Fibroblast of skin of abdomen (primary cell): ENCODE data around the gene ADCY9.
"Not testable (repeated sequence)": the region's sequence is repeated elsewhere in the genome, so short reads cannot be mapped to it uniquely, and the experiment has no call there.

Source experiments
- DNase-seq: peaks from one replicate; pipeline ENCODE4 v3.0.0-alpha.2; 2013

The ADCY9 gene

DNA sequence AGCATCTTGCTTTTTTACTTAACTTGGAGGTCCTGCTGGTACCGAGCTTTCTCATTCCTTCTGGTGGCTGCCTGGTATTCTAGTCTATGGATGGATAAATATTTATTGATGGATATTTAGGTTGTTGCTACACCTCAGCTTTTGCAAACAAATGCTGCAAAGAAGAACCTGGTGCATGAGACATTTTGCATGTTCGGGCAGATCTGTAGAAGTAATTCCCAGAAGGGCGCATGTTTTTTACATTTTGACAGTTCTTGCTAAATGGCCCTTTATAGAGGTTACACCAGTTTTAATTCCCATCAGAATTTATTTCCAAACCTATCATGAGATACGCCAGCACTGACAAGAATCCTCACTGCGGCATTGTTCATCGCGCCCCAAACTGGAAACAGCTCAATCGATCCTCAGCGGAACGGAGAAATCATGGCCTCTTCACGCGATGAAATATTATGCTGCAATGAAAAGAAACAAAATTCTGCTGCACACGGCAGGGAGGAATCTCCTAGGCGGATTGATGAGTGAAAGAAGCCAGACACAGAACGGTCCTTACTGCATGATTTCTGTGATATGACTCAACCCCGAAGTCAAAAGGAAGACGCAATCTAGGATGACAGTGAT is 167.8 kb downstream of the ADCY9 start:
- no peak for DNase-seq

DNA sequence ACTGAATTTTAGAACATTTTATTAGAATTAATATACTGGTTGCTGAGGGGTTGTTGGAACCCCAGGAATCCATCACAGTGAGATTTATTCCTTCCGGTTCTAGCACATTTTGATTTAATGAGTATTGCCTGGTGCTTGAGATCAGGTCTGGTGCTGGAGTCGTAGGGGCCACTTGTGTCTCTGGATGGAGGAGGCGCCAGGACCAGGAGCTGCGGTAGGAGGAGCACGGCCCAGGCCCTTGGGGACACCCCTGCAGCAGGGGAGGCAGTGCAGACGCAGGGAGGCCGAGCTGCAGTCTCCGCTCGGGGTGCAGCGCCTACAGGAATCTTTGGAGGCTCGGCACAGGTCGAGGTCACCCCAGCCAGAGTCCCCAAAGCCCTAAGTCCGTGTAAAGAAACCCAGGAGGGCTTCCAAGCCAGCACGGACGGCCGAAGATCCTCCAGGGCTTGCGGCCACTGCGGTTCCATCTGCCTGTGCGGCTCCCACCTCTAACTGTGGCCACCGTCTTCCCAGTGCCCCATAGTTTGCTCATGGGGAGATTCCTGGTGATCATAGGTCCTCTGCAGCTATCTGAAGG is 169.6 kb downstream of the ADCY9 start:
- DNase-seq, result no peak

DNA sequence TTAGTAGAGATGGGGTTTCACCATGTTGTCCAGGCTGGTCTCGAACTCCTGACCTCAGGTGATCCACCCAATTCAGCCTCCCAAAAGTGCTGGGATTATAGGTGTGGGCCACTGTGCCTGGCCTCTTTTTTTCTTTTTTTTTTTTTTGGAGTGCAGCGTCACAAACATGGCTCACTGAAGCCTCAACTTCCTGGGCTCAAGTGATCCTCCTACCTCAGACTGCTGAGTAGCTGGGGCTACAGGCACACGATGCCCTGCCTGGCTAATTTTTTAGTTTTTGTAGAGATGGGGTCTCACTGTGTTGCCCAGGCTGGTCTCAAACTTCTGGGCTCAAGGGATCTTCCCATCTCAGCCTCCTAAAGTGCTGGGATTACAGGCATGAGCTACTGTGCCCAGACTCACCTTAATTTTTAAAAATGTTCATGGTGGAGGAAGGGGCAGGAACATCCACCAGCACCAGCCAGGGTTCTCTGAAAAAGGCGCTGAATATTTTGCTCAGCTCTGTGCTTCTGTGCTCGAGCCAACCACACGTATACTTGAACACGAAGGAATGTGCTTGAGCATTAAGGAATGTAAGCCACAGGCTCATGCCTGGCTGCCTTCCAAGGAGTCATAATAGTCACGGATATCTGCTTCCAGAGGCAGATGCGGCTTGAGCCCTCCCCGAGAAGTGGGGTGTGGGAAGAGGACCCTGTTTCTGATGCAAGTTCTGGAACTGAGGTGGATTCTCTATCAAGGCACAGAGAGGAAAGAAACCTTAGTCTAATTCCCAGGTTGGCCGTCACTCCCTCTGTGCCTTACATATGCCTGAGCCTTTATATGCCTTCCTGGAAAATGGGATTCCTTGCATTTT is 170.3 kb downstream of the ADCY9 start:
- DNase-seq, result peak; percentile 99

DNA sequence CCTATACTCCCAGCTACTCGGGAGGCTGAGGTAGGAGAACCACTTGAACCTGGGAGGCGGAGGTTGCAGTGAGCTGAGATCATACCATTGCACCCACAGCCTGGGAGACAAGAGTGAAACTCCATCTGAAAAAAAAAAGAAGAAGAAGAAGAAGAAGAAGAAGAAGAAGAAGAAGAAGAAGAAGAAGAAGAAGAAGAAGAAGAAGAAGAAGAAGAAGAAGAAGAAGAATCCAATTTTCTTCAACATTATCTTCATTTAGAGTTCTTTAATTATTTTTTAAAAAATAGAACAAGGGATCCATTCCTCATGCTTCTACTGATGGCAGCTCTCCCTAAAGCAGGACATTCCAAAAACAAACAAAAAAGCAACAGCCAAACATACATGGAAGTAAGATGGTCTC is 171.8 kb downstream of the ADCY9 start:
- not testable (repeated sequence) for DNase-seq

DNA sequence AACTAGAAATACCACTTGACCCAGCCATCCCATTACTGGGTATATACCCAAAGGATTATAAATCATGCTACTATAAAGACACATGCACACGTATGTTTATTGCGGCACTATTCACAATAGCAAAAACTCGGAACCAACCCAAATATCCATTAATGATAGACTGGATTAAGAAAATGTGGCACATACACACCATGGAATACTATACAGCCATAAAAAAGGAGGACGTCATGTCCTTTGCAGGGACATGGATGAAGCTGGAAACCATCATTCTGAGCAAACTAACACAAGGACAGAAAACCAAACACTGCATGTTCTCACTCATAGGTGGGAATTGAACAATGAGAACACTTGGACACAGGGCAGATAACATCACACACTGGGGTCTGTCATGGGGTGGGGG is 174.1 kb downstream of the ADCY9 start:
- not testable (repeated sequence) for DNase-seq

DNA sequence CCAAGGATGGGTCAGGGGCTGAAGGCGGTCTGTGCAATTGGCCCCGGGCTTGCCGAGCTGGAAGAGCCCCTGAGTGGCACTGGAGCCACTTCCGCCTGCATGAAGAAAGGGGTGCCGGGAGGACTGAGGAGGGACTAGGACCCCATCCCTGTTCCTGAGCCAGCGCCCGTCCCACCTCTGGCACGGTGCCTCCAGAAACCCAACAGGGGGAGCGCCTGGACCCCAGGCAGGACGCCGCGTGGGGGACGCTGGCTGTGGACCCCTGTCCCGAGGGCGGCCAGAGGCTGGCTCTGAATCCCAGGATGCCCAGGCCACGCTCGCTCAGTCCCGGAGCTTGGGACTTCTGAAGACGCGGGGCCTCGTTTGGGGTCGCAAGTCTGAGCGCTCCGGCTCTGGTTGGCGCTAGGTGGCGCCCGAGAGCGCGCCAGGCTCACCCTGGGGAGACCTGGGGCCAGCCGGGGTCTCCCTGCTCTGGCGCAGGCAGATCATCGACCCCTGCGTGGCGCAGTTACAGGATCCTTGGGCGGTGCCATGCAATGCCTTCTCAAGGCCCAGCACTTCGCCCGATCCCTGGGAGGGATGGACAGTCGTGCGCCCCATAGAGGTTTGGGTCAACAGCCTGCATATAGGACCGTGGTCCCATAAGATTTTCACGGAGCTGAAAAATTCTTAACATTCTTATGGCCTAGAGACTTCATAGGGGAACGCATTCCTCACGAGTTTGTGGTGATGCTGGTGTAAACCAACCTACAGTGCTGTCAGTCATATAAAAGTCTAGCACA is 177.2 kb downstream of the ADCY9 start:
- DNase-seq, result peak; percentile 93

DNA sequence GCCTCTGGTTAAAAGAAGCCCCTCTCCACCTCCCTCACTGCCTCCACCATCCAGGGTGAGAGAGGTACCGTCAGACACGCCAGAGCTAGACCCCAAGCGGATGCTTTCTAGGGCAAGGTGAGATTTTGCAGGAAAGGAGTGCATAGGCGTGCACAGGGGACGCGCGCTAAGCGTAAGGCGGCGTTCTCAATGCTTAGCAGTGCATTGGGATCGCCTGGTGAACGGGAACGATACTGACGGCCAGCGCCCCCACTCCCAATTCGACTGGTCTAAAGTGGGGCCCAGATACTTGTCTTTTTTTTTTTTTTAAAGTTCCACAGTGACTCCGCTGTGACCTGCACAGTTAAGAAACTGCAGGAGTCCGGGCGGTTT is 177.8 kb downstream of the ADCY9 start:
- no peak for DNase-seq

DNA sequence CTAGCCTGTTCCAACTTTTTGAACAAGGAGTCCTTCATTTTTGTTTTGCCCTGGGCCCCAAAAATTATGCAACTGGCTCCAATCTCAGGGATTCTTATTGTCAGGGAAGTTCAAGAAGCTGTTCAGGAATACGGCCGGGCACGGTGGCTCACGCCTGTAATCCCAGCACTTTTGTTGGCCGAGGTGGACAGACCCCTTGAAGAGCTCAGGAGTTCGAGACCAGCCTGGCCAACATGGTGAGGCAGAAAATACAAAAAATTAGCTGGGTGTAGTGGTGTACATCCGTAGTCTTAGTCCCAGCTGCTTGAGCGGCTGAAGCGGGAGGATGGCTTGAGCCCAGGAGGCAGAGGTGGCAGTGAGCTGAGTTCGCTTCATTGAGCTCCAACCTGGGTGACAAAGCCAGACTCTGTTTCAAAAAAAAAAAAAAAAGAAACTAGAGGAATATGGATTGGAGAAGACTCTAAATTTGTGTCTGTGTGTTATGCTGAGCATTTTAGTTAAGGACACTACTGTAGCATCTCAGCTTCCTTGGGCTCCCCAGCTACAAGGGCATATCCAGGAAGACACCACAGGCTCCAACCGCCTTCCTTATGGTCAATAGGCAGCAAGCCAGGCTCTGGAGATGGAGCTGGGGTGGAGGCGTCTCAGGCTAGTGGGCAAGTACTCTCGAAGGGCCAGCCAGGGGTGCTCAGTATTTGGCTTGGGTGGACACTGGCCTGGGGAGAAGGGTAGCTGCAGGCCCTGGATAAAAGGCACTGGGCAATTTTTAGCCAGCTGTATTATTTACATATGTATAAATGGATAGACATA is 179.0 kb downstream of the ADCY9 start:
- no peak for DNase-seq

DNA sequence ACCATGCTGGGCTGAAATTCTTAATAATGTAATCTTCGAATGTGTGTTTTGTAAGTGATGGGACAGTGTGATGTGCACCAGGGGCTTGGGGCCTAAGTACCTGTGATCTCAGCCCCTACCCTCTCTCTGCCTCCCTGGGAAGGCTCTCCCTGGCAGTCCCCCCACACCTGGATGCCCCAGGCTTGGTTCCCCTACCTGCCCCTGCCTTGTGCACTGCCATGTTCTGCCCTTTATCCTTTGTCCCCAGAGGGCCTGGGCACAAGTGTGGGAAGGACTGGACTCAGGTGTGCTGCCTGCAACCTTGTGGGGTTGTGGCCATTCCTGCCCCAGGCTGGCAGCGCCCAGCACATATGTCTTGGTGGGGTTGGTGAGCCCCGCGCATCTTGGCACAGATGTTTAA is 180.3 kb downstream of the ADCY9 start:
- no peak for DNase-seq

DNA sequence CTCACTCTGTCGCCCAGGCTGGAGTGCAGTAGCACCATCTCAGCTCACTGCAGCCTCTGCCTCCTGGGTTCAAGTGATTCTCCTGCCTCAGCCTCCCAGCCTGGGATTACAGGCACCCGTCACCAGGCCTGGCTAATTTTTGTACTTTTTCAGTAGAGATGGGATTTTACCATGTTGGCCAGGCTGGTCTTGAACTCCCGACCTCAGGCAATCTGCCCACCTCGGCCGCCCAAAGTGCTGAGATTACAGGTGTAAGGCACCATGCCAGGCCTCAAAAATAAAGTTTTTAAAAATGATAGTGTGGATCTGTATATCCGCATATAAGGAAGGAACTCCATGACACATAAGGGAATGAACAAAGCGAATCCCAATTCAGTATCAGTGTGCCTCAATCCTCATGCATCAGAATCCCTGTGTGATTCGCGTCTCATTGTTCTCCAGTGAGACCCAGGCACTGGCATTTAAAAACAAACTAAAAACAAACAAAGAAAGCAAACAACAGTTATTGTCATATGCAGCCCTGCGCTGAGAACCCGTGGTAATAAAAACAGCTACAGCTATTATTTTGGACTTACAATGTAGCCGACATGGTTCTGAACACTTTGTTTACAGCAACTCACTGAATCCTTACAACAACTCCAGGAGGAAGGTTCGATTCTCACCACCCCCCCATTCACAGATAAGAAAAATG is 181.6 kb downstream of the ADCY9 start:
- no peak for DNase-seq

DNA sequence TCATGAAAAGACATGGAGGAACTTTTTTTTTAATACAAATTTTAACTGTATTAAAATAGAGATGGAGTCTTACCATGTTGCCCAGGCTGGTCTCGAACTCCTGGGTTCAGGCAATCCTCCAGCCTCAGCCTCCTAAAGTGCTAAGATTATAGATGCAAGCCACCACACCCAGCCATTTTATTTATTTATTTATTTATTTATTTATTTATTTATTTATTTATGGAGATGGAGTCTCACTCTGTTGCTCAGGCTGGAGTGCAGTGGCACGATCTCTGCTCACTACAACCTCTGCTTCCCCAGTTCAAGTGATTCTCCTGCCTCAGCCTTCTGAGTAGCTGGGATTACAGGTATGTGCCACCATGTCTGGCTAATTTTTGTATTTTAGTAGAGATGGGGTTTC is 189.1 kb downstream of the ADCY9 start:
- not testable (repeated sequence) for DNase-seq

DNA sequence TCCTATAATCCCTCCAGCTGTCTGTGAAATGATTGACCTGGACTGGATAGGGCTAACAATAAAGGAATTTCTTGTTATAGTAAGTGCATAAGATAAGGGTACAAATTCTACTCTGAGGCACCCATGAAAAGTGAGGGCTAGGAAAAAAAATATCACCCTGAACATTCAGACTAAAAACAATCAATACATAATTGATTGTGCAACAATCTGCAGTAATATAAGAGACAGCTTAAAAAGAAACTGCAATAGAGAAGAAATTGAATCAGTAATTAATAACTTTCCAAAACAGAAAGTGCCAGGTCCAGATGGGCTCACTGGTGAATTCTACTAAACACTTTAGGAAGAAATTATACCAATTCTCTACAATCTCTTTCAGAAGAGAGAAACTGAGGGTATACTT is 191.5 kb downstream of the ADCY9 start:
- no peak for DNase-seq

DNA sequence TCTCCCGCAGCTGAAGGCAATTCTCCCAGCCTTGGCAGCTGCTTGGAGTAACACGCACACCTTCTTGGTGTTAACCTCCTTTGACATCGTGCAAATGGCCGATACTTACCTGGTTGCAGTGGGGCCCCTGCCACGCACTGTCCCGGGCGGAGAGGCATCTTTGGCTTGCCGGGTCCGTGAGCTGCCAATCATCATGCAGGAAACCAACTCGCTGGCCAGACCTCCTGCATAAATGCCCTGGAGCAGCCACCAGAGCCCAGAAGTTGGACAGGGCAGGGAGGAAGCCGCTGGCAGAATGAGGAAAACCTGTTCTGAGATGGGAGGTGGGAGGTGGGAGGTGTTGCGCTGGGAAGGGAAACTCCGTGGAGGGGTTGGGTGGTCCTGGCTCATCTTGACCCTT is 194.0 kb downstream of the ADCY9 start:
- DNase-seq, result no peak

DNA sequence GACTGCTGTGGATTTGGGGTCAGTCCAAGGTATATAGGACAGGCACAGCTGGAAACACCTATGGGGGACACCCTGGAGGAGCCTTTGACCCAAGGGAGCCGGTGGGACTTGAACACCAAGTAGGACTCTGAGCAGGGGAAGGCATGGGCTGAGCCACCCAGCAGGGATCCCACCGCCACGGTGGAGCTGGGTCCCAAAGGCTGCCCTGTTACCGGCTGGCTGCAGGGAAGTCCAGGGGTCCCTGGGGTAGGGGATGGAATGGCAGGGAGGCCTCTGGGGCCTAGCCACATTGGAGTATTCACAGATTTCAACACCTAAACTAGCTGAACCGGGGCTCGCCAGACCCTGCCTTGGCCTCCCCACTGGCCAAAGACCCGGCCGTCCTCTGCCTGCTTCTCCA is 196.0 kb downstream of the ADCY9 start:
- DNase-seq, result no peak

DNA sequence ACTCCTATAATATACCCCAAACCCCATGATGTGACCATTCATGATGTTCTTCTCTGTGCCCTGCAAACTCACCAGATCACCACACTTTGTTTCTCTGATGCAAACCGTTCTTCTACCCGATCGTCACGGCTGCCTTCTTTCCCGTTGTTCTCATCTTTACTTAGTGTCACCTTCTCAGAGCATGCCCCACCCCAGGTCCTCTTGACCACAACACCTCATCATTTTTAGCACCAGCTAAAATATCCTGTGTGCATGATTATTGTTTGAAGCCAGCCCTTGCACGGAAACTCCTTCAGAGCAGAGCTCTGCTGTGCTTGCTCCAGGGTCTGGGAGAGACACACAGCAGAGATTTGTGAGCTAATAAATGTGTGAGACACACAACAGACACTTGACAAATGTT is 196.8 kb downstream of the ADCY9 start:
- no peak for DNase-seq

DNA sequence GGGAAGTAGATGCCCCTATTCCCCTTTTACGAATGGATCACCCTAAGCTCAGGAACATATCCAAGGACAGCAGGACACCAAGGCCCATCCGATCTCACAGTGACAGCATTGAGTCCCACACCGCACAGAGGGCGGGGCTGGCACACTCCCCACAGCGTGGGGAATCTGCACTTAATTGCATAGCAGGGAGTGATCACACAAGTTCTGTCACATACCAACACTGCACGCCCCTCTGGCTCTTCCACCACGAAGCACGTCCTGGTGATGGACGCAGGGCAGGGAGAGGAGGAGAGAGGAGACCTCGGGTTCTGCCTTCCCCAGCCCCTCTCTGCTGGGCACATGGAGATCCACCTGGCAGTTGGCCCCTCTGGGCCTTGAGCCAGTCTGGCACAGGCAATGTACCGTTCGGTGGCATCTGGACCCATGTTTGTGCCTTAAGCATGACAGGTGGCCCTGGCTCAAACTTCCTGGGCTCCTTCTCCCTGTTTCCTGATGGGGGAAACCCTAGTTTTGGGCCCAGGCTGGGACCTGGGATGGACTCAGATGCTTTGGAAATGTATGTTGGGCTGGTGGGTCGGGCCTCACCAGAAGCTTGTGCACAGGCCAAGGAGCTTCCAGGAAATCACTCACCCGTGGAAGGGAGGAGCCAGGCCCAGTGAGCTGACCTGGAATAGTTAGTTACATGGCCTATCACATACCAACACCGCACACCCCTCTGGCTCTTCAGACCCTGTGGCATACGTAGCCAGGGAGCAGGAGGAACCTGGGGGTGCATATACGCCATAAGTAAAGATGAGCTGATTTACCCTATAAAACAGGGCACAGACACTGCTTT is 200.6 kb downstream of the ADCY9 start:
- no peak for DNase-seq

DNA sequence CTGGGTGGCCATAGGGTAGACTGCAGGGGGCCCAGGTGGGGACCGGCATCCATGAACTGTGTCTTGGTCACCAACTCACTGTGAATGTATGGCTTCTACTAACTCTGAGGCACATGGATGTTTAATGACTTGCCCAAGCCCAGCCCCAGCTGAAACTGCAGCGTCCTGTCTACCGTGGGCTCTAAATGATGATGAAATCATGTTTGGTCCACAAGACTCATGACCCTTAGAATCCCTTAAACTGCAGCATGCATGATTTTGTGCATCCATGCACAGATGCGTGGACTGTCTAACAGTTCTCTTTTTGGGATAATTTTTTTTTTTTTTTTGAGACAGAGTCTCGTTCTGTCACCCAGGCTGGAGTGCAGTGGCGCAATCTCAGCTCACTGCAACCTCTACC is 203.3 kb downstream of the ADCY9 start:
- DNase-seq, result no peak
